Heart left ventricle (tissue), 16 donors: ENCODE measurements around the gene EYS. TPM values are rescaled to one million over a fixed set of nuclear protein-coding genes. Genes with fewer than 3 reads are reported as not detected.

Source experiments
- ATAC-seq, 4 donors: fragments of 200-7000 bp; cut with Tn5 transposase; one replicate each; pipeline ENCODE4 v1.9.1; 2020 to 2022; ENCODE audit warnings: moderate library complexity in 4 of 4, mild to moderate bottlenecking in 3 of 4, moderate number of reproducible peaks in 1 of 4
- DNase-seq, 5 donors: peaks; one replicate each; pipeline ENCODE4 v3.0.0-alpha.2; 2020
- H3K27ac ChIP-seq, 12 donors: fragments of 200-600 bp; sonication (generic) in 4 of 12; one replicate each; pipeline versions ENCODE4 v1.5.0 to v1.8.0; 2016 to 2022; ENCODE audit warnings: mild to moderate bottlenecking in 2 of 12
- H3K27me3 ChIP-seq, 9 donors: fragments of 200-600 bp; sonication (generic) in 2 of 9; one replicate each; pipeline versions ENCODE4 v1.5.1 to v1.8.0; 2016 to 2022; ENCODE audit warnings: mild to moderate bottlenecking in 3 of 9
- H3K36me3 ChIP-seq, 9 donors: fragments of 200-600 bp; sonication (generic) in 2 of 9; one replicate each; pipeline versions ENCODE4 v1.5.0 to v1.8.0; 2018 to 2022; ENCODE audit warnings: mild to moderate bottlenecking in 2 of 9
- H3K4me1 ChIP-seq, 12 donors: fragments of 200-600 bp; sonication (generic) in 4 of 12; one replicate each; pipeline versions ENCODE4 v1.5.0 to v1.8.0; 2016 to 2022; ENCODE audit warnings: mild to moderate bottlenecking in 3 of 12
- H3K4me3 ChIP-seq, 12 donors: fragments of 200-600 bp; sonication (generic) in 4 of 12; one replicate each; pipeline versions ENCODE4 v1.5.0 to v1.8.0; 2017 to 2022; ENCODE audit warnings: mild to moderate bottlenecking in 9 of 12, moderate library complexity in 4 of 12
- H3K9me3 ChIP-seq, 12 donors: fragments of 200-600 bp; sonication (generic) in 4 of 12; one replicate each; pipeline versions ENCODE4 v1.5.0 to v1.8.0; 2016 to 2022; ENCODE audit warnings: mild to moderate bottlenecking in 1 of 12
- CTCF ChIP-seq, 12 donors: fragments of 200-600 bp; sonication (generic) in 4 of 12; IDR thresholded peaks; one replicate each; pipeline versions ENCODE4 v1.5.0 to v1.8.0; 2018 to 2022; ENCODE audit warnings: antibody characterized with exemption in 12 of 12, mild to moderate bottlenecking in 5 of 12
- POLR2A ChIP-seq, 2 donors: fragments of 450-650 bp; IDR thresholded peaks; one replicate each; pipeline ENCODE4 v1.6.1; 2017; ENCODE audit warnings: antibody characterized with exemption in 2 of 2, mild to moderate bottlenecking in 2 of 2, moderate library complexity in 2 of 2
- WGBS, 4 donors: extraction: QIAGEN DNeasy Blood & Tissue Kit in 2 of 4; methylation state at CpG; one replicate each; pipeline versions ENCODE4 v1.1.5 to v1.1.7; 2013 to 2018; 5-methylcytosine and 5-hydroxymethylcytosine counted together
- intact Hi-C, 10 donors: fragments of 100-400 bp; cut with DNase I; formaldehyde crosslinking; loops; one replicate each; pipeline versions ENCODE4 v1.11.1 to v1.14.2; 2022
- polyA plus RNA-seq, 2 donors: library from polyadenylated mRNA; stranded (reverse); fragments of 200-250 nt; gene quantifications; one replicate each; pipeline ENCODE4 v1.2.3, GENCODE V29; 2013
- total RNA-seq, 9 donors: library from RNA; depleted of rRNA in 2 of 9; stranded (reverse); fragments of >200 nt in 2 of 9; fragmentation: NEBNext Ultra II Directional in 3 of 9; extraction: Animal tissue kit (Norgen Biotek cat#: 25700) in 3 of 9; gene quantifications; one replicate each; pipeline versions ENCODE4 v1.1.0 to v1.2.4, GENCODE V29; 2016 to 2023
- donor health status: ischemic (EF 13 %, LVEDD 7.1; RV severe dilation, severe dysfunction).
- donor health status: healthy with polysubstance abuse.
- donor health status: DM: no; HTN: yes; CAD: no.
- donor health status: DM: no; HTN: no; CAD: no.
- donor health status: ischemic (EF 25% LVEDD 6.9; RV normal size, moderate dysfunction).
- donor health status: ischemic (EF 25% LVEDD 5.7; RV mildly dilated, moderate dysfunction).
- donor health status: healthy.
- donor health status: DM: yes; HTN: yes; CAD: no.
- donor health status: ischemic (EF 35%, LVEDD 5.7; RV mildly dilated, moderate dysfunction).
- donor health status: nonischemic (EF 11% LVEDD 7.7; RV severe dilation, severe dysfunction).
- donor health status: DM: yes; HTN: yes; CAD: no.
- donor health status: PGD.
- donor health status: ischemic (EF 29% LVEDD 5.4; RV normal size, mild dysfunction).
- donor health status: nonischemic (EF 23%, LVEDD 6.1; RV moderate dilation, normal function).

Gene EYS
- total and polyA plus RNA-seq, 11 donors: 0.07 to 0.27 (median 0.08) TPM; not detected in 8

GRCh38 chr6:65072500-65072899 is 634.5 kb downstream of the EYS start:
- H3K4me3 ChIP-seq: no peak overlapping the region

GRCh38 chr6:65071480-65071879 is 635.5 kb downstream of the EYS start:
- Histone ChIP-seq H3K36me3 (no peaks in the 10 kb centered on the region), H3K9me3 (no peaks in the 10 kb centered on the region), H3K27me3 (no peaks in the 10 kb centered on the region), H3K27ac (no peak overlapping the region), H3K4me1 (no peaks in the 10 kb centered on the region), H3K4me3 (no peak overlapping the region)
- 86 to 93% (median 89%) methylated on average over 2 of the region's 2 CpGs for WGBS, 4 donors
- DNase-seq: no peak
- no peak for ATAC-seq
- intact Hi-C loops: no loop called here
- no peak for TF ChIP-seq POLR2A (IDR thresholded peaks at IDR 0.05)
- no peak for TF ChIP-seq CTCF (IDR thresholded peaks at IDR 0.05)

More at GRCh38 chr6:65072500-65072899, 634.5 kb downstream of the EYS start:
- no peaks in the 10 kb centered on the region for H3K36me3 ChIP-seq
- H3K27ac ChIP-seq: no peak overlapping the region
- intact Hi-C loops: no loop called here
- no peaks in the 10 kb centered on the region for H3K9me3 ChIP-seq
- no peaks in the 10 kb centered on the region for H3K27me3 ChIP-seq
- WGBS, 4 donors: 91 to 93% (median 91%) methylated on average over 1 of the region's 1 CpG
- ATAC-seq (no peak), DNase-seq (no peak)
- no peak for TF ChIP-seq CTCF (IDR thresholded peaks at IDR 0.05)
- TF ChIP-seq POLR2A (IDR thresholded peaks at IDR 0.05): no peak
- no peaks in the 10 kb centered on the region for H3K4me1 ChIP-seq

- H3K27ac ChIP-seq: no peak overlapping the region
- no peak for TF ChIP-seq POLR2A (IDR thresholded peaks at IDR 0.05)
- no peak for TF ChIP-seq CTCF (IDR thresholded peaks at IDR 0.05)
- H3K36me3 ChIP-seq: no peaks in the 10 kb centered on the region
- no peaks in the 10 kb centered on the region for H3K27me3 ChIP-seq
- DNase-seq (no peak), ATAC-seq (no peak)
- H3K9me3 ChIP-seq: no peaks in the 10 kb centered on the region
- intact Hi-C loops: no loop called here
- no peaks in the 10 kb centered on the region for H3K4me1 ChIP-seq
- 82 to 93% (median 90%) methylated on average over 1 of the region's 1 CpG for WGBS, 4 donors
- H3K4me3 ChIP-seq: no peak overlapping the region
Measured at GRCh38 chr6:65064844-65065243, 642.2 kb downstream of the EYS start.

- no peak for TF ChIP-seq POLR2A (IDR thresholded peaks at IDR 0.05)
- no peak for TF ChIP-seq CTCF (IDR thresholded peaks at IDR 0.05)
- no peak for DNase-seq
- Histone ChIP-seq H3K27me3 (no peaks in the 10 kb centered on the region), H3K36me3 (no peaks in the 10 kb centered on the region), H3K4me1 (no peaks in the 10 kb centered on the region), H3K4me3 (no peak overlapping the region), H3K9me3 (peaks cover 0 to 8% (median 0%) of the 10 kb centered on the region in 12 donors), H3K27ac (no peak overlapping the region)
- intact Hi-C loops: no loop called here
- ATAC-seq: no peak
Measured at GRCh38 chr6:65059568-65059967, 647.5 kb downstream of the EYS start.
